ENCODE data around the gene UST. TPM values are rescaled to one million over a fixed set of nuclear protein-coding genes. Genes with fewer than 3 reads are reported as not detected.

UST gene
- total RNA-seq, 2 experiments from 2014 or later: 1.9 to 3.7 TPM

DNA sequence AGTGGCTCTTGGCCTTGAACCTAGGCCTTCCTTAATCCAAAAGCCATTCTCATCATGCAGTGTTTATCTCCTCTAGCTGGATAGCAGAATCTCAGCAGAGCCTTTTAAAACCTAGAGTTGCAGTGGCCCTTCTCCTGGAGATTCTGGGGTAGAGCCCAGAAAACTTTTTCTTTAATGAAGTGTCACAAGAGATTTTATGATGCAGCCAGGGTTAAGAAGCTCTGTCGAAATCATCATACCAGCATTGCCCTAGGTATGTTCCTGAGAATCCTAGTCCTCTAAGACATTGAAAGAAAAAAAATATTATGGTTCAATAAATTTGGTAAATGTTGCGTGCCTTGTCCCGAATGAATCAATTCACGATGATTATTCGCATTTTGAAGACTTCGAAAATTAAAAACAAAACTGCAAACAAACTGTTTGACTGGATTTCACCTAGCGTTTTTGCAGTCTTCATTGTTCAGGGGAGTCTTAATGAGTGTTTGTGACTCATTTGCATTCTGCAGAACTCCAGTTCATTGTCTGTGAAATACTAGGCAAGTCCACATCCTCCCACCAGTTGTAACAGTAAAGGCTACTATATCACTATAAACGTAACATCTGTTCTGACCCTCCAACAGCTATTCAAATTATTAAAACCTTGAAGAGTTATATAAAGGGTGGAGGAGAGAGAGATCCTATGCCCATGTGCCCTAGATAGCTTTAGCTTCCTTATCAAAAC is 198.6 kb downstream of the UST start:
- CTCF ChIA-PET: no interaction called here
- intact Hi-C loops (cut with DNase I, micrococcal nuclease): loop anchor here (5.0 kb wide), 2 partner anchors 368 to 383 kb away; no protein-coding TSS in a partner anchor
- Histone ChIP-seq H3K4me1 (ENCODE audit: insufficient read depth, low read length) (peaks cover 2% of the 10 kb centered on the region), H3K27me3 (ENCODE audit: control insufficient read depth in 1 of 2, insufficient read depth in 2 of 2, low read length in 2 of 2) (no peaks in the 10 kb centered on the region), H3K36me3 (ENCODE audit: insufficient read depth, low read length) (no peaks in the 10 kb centered on the region), H3K27ac (ENCODE audit: low read depth in 1 of 2, low read length in 2 of 2) (no peak overlapping the region), H3K4me3 (ENCODE audit: low read length) (no peak overlapping the region), H3K9me3 (ENCODE audit: control insufficient read depth in 1 of 2, insufficient read depth in 1 of 2, low read length in 2 of 2) (no peaks in the 10 kb centered on the region)
- H3K27me3 Mint-ChIP-seq: peaks cover 4% of the 10 kb centered on the region
- TF ChIP-seq, protein P1, sequence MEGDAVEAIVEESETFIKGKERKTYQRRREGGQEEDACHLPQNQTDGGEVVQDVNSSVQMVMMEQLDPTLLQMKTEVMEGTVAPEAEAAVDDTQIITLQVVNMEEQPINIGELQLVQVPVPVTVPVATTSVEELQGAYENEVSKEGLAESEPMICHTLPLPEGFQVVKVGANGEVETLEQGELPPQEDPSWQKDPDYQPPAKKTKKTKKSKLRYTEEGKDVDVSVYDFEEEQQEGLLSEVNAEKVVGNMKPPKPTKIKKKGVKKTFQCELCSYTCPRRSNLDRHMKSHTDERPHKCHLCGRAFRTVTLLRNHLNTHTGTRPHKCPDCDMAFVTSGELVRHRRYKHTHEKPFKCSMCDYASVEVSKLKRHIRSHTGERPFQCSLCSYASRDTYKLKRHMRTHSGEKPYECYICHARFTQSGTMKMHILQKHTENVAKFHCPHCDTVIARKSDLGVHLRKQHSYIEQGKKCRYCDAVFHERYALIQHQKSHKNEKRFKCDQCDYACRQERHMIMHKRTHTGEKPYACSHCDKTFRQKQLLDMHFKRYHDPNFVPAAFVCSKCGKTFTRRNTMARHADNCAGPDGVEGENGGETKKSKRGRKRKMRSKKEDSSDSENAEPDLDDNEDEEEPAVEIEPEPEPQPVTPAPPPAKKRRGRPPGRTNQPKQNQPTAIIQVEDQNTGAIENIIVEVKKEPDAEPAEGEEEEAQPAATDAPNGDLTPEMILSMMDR (IDR thresholded peaks at IDR 0.05): no peak
- no peaks in the 10 kb centered on the region for H3K9me3 Mint-ChIP-seq
- POLR2A ChIA-PET: no interaction called here
- no peak overlapping the region for H3K27ac Mint-ChIP-seq
- no peak overlapping the region for H3K4me3 Mint-ChIP-seq
- H3K4me1 Mint-ChIP-seq (ENCODE audit: low read depth): no peaks in the 10 kb centered on the region
- no peaks in the 10 kb centered on the region for H3K36me3 Mint-ChIP-seq (ENCODE audit: low read depth)
- DNase-seq: no peak
- ATAC-seq (ENCODE audit: poor library complexity): no peak

DNA sequence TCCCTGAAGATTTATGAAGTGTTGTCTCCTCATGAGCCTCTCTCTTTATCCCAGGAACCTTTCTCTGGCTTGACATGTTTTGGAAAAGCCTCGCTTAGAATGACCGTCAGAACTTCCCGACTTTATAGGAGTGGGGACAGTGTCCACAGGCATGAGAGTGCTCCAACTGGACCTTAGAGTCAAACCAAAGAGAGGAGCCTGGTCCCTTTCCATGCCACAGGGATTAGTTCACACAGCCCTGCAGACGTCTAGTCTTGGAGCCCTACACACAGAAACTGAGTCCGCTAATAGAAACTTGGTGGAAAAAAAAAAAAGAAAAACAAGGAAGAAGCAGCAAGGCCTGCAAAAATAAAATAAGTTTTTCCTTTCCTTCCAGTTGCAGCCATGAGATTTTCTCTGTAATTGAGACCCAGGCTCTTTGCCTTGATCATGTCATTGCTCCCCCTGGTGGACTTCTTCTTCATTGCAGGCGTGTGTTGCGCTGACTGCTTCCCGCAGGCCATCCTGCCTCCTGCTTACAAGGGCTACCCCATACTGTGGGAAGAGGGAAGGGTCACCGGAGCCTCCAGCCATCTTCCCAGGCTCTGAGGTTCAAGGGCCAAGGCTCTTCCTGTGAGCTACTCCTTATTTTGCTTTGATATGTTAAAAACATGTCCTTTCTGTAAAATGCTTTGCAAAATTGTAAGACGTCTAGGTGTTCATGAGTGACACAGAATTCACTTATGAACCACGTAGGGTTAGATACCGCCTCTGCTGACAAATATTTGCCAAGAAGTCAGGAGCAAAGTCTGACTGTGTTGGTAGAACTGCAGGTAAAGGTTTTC is 201.0 kb downstream of the UST start:
- CTCF ChIA-PET: interaction anchor here (1.3 kb wide), 1 partner anchor 370 kb away, joined by 3 read pairs; no protein-coding TSS in a partner anchor
- intact Hi-C loops (cut with DNase I, micrococcal nuclease): loop anchor here (1.0 to 5.0 kb wide), 5 partner anchors 202 to 389 kb away; no protein-coding TSS in a partner anchor
- H3K4me3 Mint-ChIP-seq: no peak overlapping the region

DNA sequence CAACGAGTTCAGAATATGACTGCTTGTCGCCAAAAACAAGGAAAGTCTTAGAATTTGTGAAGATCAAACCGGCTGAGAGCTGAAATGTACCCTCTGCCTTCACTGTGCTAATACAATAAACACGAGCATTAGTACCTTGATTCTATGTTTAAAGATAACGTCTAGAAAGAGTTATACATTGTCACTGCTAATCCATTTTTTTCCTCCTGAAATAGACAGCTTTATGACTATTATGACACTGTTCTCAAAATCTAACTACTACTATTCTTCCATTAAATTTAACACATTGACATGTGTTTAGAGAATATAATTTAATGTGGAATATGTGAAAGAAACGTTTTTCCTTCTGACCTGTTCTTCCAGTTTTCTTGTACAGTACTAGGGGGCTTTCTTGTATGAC is 204.8 kb downstream of the UST start:
- Mint-ChIP-seq H3K9me3 (no peaks in the 10 kb centered on the region), H3K36me3 (ENCODE audit: low read depth) (no peaks in the 10 kb centered on the region), H3K27me3 (peaks cover 4% of the 10 kb centered on the region), H3K4me3 (no peak overlapping the region), H3K4me1 (ENCODE audit: low read depth) (no peaks in the 10 kb centered on the region), H3K27ac (no peak overlapping the region)
- peaks cover 2% of the 10 kb centered on the region for H3K4me1 ChIP-seq (ENCODE audit: insufficient read depth, low read length)
- TF ChIP-seq, protein P1 (IDR thresholded peaks at IDR 0.05): no peak
- ChIA-PET POLR2A (no interaction called here), CTCF (no interaction called here)
- no peaks in the 10 kb centered on the region for H3K27me3 ChIP-seq (ENCODE audit: control insufficient read depth in 1 of 2, insufficient read depth in 2 of 2, low read length in 2 of 2)
- H3K4me3 ChIP-seq (ENCODE audit: low read length): no peak overlapping the region
- no peaks in the 10 kb centered on the region for H3K36me3 ChIP-seq (ENCODE audit: insufficient read depth, low read length)
- ATAC-seq (ENCODE audit: poor library complexity): no peak
- no peak for DNase-seq
- H3K9me3 ChIP-seq (ENCODE audit: control insufficient read depth in 1 of 2, insufficient read depth in 1 of 2, low read length in 2 of 2): no peaks in the 10 kb centered on the region
- H3K27ac ChIP-seq (ENCODE audit: low read depth in 1 of 2, low read length in 2 of 2): no peak overlapping the region
- intact Hi-C loops (cut with DNase I, micrococcal nuclease): no loop called here

More for the DNA sequence above, 201.0 kb downstream of the UST start:
- Histone ChIP-seq H3K4me3 (ENCODE audit: low read length) (no peak overlapping the region), H3K9me3 (ENCODE audit: control insufficient read depth in 1 of 2, insufficient read depth in 1 of 2, low read length in 2 of 2) (no peaks in the 10 kb centered on the region), H3K27me3 (ENCODE audit: control insufficient read depth in 1 of 2, insufficient read depth in 2 of 2, low read length in 2 of 2) (no peaks in the 10 kb centered on the region), H3K36me3 (ENCODE audit: insufficient read depth, low read length) (no peaks in the 10 kb centered on the region), H3K4me1 (ENCODE audit: insufficient read depth, low read length) (peaks cover 2% of the 10 kb centered on the region), H3K27ac (ENCODE audit: low read depth in 1 of 2, low read length in 2 of 2) (no peak overlapping the region)
- ATAC-seq (ENCODE audit: poor library complexity): peak; percentile 81
- TF ChIP-seq, protein P1 (IDR thresholded peaks at IDR 0.05): peak; percentile 94
- no peaks in the 10 kb centered on the region for H3K9me3 Mint-ChIP-seq
- no peaks in the 10 kb centered on the region for H3K36me3 Mint-ChIP-seq (ENCODE audit: low read depth)
- POLR2A ChIA-PET: interaction anchor here (0.6 kb wide), 1 partner anchor 360 kb away, joined by 3 read pairs; no protein-coding TSS in a partner anchor
- H3K4me1 Mint-ChIP-seq (ENCODE audit: low read depth): no peaks in the 10 kb centered on the region
- H3K27me3 Mint-ChIP-seq: peaks cover 4% of the 10 kb centered on the region
- H3K27ac Mint-ChIP-seq: no peak overlapping the region
- DNase-seq: peak; percentile 64 to 87 (median 73)

Measured in CD4-positive, alpha-beta T cell (primary cell).